22Rv1 (cell line): ENCODE measurements around the gene OR11H7.

Experiments
- ZFX ChIP-seq: fragments of 450-650 bp; IDR thresholded peaks from 2 replicates; pipeline ENCODE4 v1.6.1; 2017; ENCODE audit warnings: antibody characterized with exemption, borderline replicate concordance
- TF ChIP-seq, protein P1 (sequence below): fragments of 450-650 bp; IDR thresholded peaks from 2 replicates; pipeline ENCODE4 v1.5.1; 2017; ENCODE audit warnings: mild to moderate bottlenecking

DNA sequence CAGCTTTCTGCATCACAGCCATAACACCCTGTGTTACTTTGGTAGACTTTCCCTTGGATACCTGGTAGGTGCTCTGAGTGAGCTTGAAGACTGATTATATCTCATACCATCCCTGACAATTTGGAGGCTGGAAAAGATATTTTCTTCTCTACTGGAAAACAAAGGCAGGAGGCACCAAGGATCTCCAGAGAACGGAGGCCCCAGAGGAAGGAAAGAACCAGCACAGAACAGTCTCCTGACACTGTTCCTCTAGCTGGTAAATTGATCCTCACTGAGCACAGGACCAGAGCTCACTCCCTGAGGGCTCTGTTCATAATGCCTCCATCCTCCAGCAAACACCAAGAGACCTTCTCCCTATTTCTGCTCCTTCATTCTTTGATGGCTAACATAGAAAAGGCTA lies 38.2 kb upstream of the OR11H7 start, which contains the start of gene OR11G2:
- TF ChIP-seq, protein P1, sequence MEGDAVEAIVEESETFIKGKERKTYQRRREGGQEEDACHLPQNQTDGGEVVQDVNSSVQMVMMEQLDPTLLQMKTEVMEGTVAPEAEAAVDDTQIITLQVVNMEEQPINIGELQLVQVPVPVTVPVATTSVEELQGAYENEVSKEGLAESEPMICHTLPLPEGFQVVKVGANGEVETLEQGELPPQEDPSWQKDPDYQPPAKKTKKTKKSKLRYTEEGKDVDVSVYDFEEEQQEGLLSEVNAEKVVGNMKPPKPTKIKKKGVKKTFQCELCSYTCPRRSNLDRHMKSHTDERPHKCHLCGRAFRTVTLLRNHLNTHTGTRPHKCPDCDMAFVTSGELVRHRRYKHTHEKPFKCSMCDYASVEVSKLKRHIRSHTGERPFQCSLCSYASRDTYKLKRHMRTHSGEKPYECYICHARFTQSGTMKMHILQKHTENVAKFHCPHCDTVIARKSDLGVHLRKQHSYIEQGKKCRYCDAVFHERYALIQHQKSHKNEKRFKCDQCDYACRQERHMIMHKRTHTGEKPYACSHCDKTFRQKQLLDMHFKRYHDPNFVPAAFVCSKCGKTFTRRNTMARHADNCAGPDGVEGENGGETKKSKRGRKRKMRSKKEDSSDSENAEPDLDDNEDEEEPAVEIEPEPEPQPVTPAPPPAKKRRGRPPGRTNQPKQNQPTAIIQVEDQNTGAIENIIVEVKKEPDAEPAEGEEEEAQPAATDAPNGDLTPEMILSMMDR: no peak
- TF ChIP-seq ZFX: no peak
